HG02623 (cell line): ENCODE results near the gene TRAF3.
"Not testable (repeated sequence)": the region's sequence is repeated elsewhere in the genome, so short reads cannot be mapped to it uniquely, and the experiment has no call there.

ENCODE experiments used
- ATAC-seq: cut with Tn5 transposase; IDR thresholded peaks from one replicate; pipeline ENCODE4 v1.9.1; 2021; ENCODE audit warnings: moderate library complexity; ENCODE audit not compliant: unreplicated experiment

Gene TRAF3

DNA sequence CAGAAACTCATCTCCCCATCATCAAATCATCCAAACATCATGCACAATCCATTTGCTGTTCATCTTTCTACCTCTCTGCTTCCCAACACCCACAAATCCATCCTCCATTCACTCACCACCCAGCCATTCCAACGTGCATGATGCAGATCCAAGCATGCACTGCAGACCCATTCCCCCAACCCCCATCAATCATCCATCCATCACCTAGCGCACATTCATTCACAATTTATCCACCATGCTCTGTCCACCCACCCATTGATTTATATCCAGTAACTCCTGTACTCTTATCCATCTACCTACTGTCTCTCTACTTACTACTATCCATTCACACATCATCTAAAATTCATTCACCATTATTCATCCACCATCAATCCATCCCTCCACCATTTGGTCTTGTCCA lies 141.2 kb downstream of the TRAF3 start:
- ATAC-seq, result no peak

DNA sequence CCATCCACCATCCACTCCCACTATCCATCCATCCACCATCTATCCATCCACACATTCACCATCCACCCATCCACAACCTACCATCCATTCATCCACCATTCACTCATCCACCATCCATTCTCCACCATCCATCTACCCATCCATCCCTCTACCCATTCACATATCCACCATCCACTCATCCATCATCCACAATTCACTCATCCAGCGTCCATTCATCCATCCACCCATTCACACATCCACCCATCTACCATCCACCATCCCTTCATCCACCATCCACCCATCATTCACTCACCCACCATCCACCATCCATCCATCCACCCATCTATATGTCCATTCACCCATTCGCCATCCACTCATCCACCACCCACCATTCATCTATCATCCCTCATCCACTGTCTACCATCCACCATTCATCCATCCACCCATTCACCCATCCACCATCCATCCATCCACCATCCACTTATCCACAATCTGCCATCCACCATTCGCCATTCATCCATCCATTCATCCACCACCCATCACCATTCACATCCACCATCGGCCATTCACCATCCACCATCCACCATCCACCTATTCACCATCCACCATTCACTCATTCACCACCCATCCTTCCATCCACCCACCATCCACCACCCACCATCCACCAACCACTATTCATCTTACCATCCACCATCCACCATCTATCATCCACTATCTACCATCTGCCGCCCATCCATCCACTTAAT lies 143.2 kb downstream of the TRAF3 start:
- ATAC-seq, result no peak

DNA sequence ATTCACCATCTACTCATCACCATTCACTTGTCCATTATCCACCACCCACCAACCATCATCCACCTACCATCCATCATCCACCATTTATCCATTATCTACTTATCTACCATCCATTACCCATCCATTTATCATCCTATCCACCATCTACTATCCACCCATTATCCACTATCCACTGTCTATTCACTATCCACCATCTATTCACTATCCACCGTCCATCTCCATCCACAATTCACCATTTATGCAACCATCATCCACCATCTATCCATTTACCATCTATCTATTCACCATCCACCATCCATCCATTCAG lies 143.7 kb downstream of the TRAF3 start:
- ATAC-seq, result no peak

DNA sequence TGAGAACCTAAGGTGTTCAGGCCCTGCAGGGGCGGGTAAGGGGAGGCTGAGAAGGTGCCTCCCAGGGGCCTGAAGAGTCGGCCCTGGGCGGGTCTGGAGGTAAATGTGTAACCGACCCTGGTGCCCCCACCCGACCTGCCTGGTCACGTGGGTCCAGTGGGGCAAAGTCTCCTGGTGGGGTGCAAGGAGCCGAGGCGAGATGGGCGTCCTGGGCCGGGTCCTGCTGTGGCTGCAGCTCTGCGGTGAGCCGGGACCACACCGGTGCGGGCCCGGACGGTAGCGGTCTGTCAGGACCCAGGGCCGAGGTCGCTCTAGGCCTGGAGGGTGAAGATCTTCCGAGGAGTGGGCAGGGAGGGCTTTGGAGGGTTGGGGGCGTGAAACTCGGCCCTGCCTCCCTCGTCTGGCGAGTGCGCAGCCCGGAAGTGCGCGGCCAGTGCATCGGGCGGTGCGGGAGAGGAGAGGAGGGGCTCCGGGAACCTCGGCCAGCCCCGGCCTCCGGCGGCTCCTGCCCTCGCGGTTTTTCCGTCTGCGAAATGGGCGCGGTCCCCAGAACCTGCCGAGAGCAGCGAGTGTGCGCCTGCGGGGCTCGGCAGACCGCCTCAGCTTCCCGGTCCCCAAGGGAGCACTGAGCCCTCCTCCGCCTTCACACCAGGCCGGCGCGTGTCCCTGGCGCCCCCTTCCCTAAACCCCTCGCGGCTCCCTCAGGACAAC lies 145.4 kb downstream of the TRAF3 start, which contains the start of gene AMN:
Gene AMN (plus strand): TSS at position 174 of the 711 bp plus-strand sequence. CDS start 26 bp downstream, at position 200.
- ATAC-seq, result no peak

DNA sequence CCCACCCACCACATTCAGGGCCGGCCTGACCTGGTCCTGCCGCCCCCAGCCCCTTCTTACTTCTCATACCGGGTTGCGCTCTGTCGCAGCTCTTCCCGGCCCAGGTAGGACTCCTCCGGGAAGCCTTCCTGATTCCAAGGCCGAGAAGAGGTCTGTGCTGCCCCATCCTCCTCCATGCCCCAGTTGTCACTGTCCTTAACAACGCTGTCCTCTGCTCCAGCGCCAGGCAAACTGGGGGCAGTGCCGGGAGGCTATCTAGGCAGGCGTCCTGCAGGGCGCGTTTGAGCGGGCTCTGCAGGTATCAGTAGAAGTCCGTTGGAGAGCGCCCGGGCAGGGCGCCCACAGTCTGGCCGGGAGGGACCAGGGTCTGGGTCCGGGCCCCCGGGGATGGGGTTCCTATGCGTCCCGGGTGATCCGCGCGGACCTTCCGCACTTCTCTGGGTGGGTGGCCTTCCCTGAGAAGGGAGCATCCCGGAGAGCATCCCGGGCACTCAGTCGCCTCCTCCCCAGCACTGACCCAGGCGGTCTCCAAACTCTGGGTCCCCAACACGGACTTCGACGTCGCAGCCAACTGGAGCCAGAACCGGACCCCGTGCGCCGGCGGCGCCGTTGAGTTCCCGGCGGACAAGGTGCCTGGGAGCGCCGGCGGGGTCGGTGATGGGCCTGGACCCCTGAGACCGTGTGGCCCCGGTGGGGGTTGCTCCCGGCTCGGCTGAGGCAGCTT lies 146.1 kb downstream of the TRAF3 start:
- ATAC-seq, result no peak

DNA sequence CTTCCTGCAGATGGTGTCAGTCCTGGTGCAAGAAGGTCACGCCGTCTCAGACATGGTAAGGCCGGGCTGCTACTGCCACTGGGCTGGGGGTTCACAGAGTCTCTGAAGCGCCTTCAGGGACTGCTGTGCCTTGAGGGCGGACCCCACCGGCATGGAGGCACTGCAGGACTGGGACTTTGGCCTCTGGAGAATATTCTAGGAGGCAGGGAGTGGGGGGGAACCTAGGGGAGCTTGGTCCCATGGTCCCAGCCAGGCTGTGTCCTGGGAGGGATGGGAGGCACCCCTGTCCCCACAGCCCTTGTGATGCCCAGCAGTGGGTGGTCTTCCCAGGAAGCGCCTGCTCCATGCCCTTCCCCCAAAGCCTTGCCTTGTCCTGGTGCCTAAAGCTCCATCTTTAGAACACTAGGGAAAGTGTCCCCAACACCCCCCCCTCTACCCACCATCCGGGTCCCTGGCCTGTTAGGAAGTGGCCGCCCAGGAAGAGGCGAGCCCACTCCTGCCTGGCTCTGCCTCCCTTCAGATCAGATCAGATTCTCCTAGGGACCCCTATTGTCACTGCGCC lies 146.8 kb downstream of the TRAF3 start:
- ATAC-seq, result no peak

DNA sequence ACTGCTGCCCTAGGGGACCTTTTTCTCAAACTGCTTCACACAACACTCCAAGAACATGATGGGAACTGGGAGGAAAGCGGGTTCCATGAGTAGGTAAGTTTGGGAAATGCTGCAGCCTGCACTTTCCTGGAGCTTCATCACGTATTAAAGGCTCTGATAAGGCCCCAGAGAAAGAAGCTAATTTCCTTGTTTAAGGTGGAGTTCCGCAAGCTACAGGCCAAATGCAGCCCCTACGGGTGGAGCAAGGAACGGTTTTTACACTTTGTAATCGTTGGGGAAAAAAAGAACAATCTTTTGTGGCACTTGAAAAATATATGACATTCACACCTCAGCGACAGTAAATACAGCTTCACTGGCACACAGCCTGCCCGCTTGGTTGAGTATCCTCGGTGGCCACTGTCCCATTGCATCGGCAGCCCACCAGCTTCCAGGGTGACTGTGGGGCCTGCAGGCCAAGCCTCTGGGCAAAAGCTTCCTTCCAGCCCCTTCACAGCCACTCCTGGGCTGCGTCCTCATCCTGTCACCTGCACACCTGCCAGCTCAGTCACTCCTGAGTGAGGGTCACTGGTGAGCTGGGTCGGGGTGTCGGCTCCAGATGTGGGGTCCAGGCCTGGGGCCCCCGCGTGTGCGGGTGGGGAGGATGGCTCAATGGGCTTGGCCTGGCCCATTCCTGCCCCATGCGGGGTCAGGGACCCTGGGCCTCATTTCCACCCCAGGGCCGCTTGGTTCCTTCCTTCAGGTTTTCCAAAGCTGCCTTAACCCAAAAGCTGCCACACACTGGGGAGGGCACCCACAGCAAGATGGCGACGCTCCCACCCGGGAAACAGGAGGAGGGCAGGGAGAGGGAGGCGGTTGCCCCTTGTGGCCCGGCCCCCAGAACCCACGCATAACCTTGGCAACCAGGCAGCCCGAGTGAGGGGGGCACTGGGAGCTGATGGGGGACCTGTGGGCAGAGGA lies 147.7 kb downstream of the TRAF3 start:
- no peak for ATAC-seq

DNA sequence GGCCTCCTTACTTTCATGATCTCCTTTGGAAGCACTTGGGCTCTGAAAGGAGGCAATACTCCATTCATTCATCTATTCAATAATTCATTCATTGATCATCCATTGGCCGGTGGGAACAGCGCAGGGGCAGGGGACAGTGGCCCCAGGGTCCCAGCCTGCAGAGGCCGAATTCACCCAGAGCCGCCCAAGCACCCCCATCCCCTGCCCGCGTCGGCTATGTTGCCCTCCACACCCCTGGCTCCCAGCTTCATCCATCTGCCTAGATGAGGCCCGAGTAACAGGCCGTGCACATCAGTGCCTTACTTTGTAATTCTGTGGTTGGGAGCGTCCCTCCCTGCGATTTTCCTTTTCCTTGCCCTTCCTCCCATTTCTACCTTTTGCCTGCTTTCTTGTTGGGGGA lies 148.4 kb downstream of the TRAF3 start:
- no peak for ATAC-seq

DNA sequence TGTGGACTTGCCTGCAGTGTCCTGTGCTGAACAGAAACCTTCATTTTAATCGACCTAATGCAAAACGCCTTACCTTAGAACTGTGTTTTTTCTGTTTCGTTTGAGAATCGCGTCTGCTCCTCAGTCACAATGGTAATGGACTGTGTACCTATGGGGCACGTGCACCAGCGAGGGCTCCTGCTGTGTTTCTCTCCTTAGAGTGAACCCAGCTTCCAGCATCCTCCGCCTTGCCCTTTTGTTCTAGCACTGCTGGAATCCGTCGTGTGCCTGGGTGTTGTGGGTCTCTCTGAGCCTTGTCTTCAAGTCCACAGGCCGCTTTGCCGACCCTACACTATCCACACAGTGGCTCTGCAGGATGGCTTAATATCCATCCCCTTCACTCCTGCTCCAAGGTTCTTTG lies 148.9 kb downstream of the TRAF3 start:
- no peak for ATAC-seq

DNA sequence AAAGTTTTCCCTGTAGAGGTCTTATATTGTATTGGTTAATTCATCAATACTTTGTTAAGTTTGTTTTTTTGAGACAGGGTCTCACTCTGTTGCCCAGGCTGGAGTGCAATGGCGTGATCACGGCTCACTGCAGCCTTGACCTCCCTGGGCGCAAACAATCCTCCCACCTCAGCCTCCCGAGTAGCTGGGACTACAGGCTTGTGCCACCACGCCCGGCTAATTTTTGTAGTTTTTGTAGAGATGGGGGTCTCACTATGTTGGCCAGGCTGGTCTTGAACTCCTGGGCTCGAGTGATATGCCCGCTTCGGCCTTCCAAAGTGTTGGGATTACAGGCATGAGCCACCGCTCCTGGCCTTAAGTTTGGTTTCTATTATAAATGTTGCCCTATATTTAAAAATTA lies 149.6 kb downstream of the TRAF3 start:
- not testable (repeated sequence) for ATAC-seq

DNA sequence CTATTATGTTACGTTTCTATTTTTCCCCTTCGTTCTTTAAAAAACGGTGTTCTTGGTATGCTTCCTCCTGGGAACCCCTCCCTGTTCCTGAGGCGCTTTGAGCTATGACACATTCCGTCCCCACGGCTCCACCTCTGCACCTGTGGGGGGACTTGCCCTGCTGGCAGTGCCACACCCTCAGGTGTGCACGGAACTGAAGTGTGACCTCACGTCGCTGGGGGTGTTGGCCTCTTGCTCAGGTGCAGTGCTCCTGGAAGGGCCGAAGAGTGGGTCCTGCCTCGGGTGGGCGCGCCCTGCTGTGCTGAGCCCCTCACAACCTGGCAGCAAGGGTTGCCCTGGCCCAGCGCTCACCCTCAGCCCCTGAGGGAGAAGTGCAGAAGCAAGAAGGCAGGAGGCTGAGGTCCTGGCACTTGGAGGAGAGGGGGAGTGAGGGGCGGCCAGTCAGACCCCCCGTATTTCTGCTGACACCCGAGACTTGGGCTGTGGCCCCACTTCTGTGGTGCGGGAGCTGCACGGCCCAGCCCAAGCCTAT lies 150.2 kb downstream of the TRAF3 start:
- no peak for ATAC-seq

DNA sequence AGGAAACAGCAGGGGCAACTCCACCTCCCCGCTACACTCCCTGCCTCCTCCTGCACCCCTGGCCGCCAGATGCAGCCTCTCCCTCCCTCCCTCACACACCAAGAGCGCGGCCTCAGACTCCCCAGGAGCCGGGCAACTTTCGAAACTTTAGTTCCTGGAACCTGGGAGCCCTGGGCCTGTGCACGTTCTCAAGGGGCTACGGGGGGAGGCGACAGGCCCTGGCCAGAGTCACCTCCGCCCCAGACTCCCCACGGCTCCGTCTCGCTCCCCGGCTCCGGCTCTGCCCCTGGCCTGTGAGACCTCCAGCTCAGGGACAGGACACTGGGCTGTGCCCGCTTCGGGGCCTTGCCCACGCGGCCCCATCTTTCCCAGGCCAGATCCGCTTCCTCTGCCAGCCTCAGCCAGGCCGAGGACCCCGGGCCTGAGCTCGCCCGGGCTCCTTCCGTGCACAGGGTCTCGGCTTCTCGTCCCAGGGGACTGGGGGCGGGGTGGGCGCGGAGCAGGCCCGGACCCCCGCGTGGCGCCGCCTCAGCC lies 150.7 kb downstream of the TRAF3 start:
- ATAC-seq, result peak; percentile 8

DNA sequence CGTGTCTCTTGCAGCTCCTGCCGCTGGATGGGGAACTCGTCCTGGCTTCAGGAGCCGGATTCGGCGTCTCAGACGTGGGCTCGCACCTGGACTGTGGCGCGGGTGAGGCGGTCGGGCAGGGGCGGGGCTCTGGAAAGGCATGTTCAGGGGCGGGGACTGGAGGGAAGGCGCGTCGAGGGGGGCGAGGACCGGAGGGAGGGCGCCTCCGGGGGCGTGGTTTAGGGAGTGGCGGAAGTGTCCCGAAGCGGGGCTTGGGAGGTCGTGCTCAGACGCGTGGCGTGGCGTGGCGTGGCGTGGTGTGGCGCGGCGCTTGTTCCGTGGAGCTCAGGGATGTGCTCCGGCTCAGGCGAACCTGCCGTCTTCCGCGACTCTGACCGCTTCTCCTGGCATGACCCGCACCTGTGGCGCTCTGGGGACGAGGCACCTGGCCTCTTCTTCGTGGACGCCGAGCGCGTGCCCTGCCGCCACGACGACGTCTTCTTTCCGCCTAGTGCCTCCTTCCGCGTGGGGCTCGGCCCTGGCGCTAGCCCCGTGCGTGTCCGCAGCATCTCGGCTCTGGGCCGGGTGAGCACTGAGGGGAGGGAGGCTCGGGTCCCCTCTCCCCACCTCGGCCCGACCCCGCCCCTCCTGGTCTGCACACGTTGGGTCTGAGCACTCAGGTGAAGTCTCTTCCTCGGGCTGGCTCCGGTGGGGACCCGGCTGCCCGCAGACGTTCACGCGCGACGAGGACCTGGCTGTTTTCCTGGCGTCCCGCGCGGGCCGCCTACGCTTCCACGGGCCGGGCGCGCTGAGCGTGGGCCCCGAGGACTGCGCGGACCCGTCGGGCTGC lies 151.4 kb downstream of the TRAF3 start:
- ATAC-seq, result peak; percentile 52

DNA sequence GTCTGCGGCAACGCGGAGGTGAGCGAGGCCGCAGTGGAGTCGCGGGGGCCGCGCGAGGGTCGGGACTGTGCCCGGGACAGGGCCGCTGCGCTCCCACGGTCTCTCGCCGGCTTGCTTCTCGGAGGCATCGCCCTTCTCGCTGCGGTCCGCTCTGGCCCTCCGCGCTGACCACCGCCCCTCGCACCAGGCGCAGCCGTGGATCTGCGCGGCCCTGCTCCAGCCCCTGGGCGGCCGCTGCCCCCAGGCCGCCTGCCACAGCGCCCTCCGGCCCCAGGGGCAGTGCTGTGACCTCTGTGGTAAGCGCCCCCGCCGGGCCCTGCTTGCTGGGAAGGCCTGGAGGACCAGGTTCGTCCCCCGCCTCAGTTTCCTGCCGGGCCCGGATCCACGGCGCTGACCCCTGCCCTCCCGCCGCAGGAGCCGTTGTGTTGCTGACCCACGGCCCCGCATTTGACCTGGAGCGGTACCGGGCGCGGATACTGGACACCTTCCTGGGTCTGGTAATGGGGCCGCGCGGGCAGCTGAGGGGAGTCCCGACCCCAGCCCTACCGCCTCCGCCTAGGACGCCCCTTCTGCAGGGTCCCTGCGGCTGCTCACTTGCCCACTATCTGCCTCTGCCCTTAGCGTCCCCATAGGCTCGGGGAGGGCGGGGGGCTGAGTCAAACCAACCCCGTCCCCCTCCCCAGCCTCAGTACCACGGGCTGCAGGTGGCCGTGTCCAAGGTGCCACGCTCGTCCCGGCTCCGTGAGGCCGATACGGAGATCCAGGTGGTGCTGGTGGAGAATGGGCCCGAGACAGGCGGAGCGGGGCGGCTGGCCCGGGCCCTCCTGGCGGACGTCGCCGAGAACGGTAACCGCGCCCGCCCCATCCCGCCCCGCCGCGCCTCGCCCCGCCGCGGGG lies 152.2 kb downstream of the TRAF3 start:
- no peak for ATAC-seq

DNA sequence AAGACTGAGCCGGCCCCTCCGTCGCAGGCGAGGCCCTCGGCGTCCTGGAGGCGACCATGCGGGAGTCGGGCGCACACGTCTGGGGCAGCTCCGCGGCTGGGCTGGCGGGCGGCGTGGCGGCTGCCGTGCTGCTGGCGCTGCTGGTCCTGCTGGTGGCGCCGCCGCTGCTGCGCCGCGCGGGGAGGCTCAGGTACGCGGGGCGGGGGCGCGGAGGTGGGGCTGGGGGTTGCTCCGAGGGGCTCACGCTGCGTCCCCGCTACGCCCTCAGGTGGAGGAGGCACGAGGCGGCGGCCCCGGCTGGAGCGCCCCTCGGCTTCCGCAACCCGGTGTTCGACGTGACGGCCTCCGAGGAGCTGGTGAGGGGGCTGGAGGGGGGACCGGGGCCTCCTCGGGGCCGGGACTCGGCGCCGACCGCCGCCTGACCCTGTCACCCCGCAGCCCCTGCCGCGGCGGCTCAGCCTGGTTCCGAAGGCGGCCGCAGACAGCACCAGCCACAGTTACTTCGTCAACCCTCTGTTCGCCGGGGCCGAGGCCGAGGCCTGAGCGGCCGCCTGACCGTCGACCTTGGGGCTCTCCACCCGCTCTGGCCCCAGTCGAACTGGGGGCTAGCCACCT lies 153.0 kb downstream of the TRAF3 start:
- ATAC-seq, result no peak

DNA sequence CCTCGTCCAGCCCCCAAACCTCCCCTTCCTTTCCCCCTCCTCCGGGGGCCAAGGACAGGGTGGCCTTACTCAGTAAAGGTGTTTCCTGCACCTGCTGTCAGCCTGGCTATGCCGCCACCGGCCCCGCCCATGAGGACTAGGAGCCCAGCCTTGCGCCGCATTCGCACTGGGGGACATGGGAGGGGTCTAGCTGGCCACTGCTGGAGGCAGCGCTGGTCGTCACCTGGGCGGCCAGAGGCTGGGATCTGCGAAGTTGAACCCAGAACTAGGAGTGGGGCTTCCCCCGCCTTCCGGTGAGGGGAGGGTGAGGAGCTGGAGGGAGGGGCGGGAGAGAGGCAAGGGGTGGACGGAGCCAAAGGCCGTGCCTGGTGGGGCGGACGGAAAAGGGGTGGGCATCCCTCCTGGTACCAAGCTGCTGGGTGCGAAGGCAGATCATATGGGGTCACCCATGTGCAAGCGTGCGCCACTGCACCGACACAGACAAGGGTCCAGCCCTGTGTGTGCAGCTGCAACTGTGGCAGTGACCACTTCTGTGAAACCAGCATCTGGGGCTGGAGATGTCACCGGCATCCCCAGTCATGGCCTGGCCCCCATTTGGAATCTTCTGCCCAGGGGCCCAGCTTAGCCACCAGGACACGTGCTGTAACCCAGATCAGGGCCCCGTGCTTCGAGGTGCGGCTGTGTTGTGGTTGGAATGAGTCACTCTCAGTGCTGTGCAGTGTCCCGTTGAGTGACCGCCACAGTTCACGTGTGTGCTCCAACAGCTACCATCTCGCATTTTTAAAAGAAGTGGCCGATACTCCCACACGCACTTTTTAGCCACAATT lies 153.7 kb downstream of the TRAF3 start:
- no peak for ATAC-seq
